ENCODE data around the gene MTA1.

GRCh38 chr14:105495990-105496830 is 76.6 kb downstream of the MTA1 start:
- no peak for TF ChIP-seq CTCF (IDR thresholded peaks at IDR 0.05)
- TF ChIP-seq EZH2phosphoT487 (IDR thresholded peaks at IDR 0.05) = no peak

All from neural progenitor cell (in vitro differentiated cells).